NCI-H1930 (cell line): ENCODE results near the gene CD38.
"Not testable (repeated sequence)": the region's sequence is repeated elsewhere in the genome, so short reads cannot be mapped to it uniquely, and the experiment has no call there.

ENCODE experiments used
- DNase-seq, 2 experiments: peaks; one replicate each; lab custom pipeline; 2025; lab: John Stamatoyannopoulos, UW

The CD38 gene

DNA sequence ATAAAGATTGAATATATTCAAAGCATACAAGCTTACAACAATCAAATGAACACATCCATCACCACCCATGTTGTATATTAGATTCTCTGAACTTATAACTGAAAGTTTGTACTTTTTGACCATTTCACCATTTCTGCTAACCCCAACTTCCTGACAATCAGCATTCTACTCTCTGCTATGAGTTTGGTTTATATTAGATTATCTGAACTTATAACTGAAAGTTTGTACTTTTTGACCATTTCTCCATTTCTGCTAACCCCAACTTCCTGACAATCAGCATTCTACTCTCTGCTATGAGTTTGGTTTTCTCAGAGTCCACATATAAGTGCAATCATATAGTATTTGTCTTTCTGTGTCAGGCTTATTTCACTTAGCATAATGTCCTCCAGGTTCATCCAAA is 15.7 kb upstream of the CD38 start:
- DNase-seq: not testable (repeated sequence)

DNA sequence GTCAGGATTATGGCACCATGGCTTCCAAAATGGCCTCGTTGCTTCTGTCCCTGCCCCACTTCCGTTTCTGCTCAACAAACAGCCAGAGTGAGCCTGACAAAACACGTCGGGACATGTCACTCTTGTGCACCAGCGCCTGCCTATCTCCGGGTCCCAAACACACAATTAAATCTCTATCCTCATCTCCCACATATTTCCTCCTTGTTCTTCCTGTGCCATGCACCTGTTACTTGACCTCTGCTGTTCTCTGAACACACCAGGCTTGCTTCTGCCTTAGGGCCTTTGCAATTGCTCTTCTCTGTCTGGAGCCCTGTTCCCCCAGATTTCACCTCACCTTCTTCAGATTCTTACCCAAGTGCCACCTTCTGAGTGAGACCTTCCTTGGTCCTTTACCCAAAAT is 12.7 kb upstream of the CD38 start:
- DNase-seq: no peak

DNA sequence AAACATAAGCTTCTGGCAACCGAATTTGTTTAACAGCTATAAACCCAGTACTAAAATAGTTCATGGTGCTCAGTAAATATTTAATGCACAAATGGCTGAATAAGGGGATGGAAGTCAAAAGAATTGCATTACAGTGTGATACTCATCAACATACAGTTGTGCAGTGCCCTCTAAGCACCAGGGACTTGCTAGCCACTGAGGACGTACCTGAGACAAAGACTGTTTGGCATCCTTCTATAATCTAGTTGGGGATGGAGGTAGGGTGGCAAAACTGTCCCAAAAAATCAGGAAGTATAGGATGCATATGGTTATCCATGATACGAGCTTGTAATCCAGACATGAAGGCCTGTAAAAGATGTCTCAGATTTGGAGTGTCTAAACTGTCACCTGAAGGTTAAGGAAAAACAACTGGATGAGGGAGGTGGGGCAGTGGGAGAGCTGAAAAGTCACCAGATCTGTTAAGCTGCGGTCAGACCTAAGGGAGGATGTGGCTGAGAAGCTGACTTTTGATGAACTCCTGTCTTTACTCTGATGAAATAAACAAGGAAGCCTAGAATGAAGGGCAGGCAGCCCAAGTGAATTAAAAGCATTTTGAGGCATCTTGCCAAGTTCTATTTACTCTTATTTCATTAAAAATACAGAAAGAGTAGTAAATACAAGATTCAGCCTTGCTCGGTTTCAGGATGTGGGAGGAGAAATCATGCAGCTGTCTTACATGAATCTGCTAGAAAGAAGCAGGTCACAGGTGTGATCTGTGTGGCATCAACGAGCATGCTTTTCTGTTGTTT is 12.0 kb upstream of the CD38 start:
- no peak for DNase-seq

DNA sequence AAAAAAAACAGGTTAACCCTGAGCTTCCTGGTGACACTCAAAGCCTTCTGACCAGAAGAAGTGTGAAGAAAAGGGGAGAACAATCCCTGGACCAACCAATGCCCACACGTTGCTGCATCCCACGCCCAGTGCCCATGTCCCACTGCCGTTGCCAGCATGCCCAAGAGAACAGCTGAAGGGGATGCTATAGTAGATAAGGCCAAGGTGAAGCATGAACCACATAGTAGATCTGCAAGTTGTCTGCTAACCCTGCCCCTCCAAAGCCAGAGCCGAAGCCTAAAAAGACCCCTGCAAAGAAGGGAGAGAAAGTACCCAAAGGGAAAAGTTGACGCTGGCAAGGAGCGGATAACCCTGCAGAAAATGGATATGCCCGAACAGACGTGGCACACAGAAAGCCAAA is 11.3 kb upstream of the CD38 start:
- no peak for DNase-seq

DNA sequence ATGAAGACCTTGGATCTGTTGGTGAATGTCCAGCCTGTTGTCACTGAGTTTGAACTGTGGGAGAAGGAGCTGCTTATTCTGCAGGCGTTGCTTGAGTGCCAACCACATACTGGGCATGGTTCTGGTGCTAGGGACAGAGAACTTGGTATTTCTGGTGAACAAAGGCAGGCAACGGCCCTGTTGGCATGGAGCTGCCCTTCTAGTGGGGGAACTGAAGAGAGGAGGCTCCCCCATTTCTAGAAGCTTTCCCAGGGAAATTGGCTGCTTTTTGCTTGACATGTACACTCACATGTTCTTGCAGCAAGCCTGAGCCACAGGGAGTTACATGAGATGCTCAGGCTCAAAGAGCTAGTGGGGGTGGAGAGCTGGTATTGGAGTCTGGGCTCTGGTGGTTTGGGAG is 8.9 kb upstream of the CD38 start:
- DNase-seq: no peak

DNA sequence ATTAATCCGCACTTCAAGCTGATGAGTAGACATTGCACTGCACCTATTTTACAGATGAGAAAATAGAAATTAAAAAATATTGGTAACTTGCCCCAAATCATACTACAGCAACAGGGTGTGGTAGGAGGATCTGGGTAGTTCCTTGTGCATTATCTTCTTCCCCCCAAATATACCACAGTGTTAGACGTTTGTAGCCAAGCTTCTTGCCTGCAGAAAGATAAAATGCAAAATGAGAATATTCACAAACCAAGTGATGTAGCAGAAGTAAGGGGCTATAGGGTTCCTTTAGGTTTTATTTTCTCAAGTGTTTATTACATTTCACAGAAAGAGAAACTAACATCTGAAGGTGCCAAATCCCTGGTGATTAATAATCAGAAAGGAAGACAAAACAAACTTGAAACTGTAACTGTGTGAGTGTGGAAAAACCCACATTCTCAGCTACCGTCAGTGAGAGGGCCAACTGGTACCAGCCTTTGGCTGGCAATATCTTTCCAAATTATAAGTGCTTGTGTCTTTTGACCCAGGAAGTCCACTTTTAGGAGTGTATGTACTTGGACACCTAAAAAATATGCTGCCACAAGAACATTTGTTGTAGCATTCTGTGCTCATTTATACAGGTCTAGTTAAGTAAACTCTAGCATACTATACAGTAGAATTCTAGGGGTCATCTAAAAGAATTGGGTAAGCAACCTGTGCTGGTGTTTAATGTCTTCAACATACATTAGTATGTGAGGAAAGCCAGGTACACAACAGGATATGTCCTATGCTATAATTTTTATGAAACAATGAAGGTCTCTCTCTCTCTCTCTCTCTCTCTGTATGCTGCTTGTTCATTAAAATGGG is 6.7 kb upstream of the CD38 start:
- no peak for DNase-seq

DNA sequence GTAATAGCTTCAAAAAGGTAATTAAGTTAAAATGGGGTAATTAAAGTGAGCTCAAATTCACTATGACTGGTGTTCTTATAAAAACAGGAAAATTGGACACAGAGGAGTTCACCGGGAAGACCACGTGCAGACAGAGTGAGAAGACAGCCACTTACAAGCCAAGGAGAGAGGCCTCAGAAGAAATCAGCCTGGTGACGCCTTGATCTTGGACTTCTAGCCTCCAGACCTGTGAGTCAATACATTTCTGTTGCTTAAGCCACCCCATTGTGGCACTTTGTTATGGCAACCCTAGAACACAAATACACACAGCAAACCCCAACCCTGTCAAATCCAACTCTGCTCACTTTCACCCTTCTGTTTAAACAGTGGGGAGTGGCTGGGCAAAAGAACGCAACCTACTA is 4.1 kb upstream of the CD38 start:
- DNase-seq: no peak

DNA sequence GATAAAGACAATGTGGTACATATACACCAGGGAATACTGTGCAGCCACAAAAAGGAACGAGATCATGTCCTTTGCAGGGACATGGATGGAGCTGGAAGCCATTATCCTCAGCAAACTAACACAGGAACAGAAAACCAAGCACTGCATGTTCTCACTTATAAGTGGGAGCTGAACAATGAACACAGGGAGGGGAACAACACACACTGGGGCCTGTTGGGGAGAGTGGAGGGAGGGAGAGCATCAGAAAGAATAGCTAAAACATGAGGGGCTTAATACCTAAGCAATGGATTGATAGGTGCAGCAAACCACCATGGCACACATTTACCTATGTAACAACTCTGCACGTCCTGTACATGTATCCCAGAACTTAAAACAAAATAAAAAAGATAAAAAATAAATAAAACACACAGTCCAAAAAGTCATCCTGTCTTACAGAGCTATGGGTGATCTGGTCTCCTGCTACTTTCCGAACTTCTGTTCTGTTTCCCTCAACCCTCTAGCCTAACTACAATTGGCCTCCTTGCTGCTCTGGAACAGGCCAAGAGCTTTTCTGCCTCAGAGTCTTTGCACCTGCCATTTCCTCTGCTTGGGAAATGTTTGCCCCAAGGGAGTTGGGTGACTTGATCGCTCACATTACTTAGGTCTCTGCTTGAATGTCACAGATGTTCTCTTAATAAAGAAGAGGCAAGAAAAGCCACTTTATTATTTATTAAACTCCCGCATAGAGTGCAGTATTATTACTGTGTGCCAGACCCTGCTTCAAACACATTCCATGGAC is 1.1 kb upstream of the CD38 start:
- no peak for DNase-seq

DNA sequence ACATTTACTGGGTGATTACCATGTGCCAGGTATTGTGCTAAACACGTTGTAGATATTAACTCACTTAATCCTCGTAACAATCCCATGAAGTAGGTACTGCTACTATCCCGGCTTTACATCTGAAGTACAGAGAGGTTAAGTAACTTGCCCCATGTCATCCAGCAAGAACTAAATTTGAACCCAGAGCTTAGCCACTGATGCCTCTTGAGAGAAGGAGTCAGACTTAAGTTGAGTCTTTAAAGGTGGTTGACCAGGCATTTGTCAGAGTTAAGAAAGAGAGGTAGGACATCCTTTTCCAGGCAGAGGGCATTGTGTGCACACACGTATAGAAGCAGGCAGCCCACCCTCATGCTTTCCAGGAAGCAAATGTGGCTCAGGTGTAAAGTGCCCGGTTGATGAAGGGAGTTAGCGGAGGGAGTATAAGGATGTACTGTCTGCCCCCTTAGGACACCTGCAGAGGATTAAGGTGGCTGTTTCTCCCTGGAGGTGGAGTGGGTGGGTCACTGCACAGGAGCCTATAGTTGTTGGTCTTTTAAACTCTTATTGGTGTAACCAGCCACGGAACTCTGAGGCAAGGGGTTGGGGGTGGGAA is 335 bp upstream of the CD38 start:
- no peak for DNase-seq

DNA sequence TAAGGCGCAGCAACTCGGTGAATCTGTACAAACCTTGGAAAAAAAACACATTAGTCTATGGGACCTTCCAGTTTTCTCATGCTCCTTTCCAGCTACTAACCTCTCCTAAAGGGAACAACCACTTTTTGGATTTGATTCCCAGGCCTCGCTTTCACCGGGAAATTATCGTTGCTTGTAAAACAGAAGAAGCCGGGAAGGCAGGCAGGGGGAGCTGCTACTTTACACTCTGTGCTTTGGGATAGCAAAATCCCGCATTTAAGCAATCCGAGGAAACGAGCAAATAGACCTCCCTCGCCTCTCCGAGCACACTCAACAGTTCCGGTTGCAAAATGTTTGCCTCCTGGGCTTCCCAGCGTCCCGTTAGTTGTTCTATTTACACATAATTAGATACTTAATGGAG is 1.2 kb downstream of the CD38 start:
- DNase-seq: no peak

DNA sequence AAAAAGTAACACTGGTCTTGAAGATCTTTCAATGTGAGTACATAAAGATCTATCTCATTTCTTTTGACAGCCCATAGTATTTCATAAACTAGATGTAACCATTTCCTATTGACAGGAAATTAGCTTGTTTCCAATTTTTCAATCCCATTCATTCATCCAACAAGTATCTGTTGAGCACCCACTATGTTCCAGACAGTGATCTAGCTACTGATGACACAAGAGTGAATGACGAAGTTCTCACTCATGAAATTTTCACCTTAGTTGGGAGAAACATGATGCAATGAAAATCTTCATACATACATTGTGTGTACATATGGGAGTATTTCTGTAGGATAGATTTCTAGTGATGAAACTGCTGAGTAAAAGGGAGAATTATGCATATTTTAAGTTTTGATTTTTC is 1.7 kb downstream of the CD38 start:
- no peak for DNase-seq

DNA sequence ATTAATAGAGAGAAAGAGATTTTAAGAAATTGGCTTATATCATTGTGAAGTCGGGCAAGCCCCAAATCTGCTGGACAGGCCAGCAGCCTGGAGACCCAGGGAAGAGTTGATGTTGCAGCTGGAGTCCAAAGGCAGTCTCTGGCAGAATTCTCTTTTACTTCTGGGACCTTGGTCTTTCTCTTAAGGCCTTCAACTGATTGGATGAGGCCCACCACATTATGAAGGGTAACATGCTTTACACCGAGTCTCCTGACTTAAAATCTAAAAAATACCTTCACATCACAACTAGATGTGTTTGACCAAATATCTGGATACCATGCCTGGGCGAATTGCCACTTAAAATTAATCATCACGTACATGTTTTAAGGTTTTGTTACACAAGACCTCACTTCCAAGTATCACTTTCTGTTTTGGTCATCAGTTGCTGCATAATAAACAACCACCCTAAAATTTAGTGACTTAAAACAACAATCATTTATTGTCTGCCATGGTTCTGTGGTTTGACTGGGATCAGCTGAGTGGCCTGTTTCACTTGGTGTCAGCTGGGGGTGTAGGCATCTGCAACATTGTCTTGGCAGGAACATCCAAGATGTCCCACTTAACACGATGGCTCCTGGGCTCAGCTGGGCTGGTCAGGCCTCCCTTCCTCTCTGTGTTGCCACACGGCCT is 3.4 kb downstream of the CD38 start:
- DNase-seq: no peak

DNA sequence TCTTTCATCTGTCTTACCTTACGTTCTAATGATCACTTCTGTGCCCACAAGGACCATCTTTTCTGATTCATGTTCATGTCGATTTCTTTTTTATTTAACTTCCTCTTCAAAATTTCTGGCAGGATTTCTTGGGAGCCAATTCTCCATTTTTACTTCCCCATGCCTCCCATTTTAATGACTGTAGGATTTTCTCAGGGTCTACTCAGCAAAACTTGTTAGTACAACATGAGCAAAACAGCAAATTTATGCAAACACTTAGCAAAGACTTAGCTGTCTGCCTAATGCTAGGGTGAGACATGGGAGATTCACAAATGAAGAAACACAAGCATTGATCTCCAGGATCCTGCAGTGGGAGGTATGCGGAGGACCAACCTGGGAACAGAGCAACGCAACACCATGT is 5.5 kb downstream of the CD38 start:
- no peak for DNase-seq

DNA sequence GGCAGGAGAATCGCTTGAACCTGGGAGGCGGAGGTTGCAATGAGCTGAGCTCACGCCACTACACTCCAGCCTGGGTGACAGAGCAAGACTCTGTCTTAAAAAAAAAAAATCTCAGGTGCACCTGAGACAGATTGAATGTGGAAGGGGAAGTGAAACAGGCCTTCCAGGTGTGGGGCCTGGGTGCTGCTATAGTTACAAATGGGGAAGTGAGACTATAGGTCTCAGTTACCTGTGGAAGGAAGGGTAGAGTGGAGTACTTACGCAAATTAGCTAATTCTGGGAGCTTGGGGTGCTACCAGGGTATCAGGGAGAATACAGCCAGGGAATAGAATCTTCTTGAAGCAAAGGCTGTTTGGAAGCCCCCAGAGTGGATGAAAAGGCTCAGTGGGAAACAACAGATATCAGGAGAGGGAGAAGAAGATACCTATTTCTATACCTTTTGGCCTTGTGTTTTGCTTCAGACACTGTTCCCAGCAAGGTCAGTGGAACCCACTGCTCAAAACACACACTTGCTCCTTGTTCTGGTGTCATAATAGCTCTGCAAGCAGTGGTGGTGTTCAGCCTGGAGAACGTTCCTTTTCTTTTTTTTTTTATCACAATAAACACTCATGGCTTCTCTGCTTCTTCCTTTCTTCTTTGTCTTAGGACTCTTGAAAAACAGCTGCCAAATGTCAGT is 7.0 kb downstream of the CD38 start:
- no peak for DNase-seq

DNA sequence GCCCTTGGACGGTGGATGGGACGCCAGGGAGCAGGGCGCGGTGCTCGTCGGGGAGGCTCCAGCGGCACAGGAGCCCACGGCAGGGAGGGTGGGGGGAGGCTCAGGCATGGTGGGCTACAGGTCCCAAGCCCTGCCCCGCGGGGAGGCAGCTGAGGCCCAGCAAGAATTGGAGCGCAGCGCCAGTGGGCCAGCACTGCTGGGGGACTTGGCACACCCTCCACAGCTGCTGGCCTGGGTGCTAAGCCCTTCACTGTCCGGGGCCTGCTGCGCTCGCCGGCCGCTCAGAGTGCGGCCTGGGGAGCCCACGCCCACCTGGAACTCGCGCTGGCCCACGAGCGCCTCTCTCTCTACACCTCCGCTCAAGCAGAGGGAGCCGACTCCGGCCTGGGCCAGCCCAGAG is 8.6 kb downstream of the CD38 start:
- no peak for DNase-seq

DNA sequence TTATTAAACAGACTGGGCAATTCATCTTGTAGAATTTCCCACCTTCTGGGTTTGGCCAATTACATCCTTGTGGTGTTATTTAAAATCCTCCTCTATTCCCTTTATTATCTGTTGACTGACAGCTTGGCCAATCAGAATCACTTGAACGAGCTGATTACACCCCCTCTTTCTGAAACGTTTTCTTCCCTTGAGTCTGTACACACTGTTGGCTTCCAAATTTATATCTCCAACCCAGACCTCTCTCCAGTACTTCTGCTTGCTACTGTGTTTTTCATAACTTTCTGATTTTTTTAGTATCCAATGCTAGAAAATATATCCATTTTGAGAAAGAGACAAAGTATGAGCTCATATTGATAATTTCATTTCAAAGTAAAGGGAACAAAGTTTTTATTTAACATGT is 14.8 kb downstream of the CD38 start:
- no peak for DNase-seq

DNA sequence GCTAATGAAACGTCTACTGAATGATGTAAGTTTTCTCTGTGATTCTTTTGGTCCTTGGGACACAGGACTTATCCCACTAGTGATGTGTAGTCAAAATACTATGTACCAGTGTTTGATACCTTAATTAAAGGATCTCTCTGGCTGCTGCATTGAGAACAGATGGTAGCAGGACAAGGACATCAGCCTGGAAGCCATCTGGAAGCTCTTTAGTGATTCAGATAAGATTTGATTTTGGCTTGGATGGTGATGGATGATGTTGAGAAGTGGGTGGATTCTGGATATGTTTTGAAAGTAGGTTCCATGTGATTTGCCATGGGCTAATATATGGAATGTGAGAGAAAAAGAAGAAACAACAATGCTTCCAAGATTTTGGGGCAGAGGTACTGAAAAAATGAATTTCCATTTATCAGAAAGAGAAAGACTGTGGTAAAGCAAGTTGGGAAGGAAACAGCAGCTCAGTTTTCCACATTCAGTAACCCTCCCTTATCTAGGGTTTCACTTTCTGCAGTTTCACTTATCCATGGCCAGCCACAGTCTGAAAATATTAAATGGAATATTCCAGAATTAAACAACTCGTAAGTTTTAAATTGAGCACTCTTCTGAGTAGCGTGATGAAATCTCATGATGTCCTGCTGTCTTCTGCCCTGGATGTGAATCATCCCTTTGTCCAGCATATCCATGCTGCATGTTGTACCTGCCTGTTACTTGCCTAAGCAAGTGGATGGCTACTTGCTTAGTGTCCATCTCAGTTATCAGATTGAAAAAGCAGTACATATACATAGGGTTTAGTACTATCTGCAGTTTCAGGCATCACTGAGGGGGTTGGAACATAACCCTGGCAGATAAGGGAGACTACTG is 15.6 kb downstream of the CD38 start:
- no peak for DNase-seq

DNA sequence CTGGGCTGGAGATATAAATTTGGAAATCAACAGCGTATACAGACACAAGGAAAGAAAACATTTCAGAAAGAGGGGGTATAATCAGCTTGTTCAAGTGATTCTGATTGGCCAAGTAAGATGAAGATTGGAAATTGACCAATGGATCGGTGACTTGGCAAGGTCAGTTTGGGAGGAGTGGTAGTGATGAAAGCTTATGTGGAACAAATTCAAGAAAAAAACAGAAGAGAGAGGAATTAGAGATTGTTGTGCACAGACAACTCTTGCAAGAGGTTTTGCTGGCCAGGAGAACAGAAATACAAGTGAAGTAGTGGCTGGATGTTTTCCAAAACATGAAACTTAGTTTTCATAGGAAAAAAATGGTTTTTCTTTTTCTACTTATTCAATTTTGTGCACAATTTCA is 16.3 kb downstream of the CD38 start:
- no peak for DNase-seq

DNA sequence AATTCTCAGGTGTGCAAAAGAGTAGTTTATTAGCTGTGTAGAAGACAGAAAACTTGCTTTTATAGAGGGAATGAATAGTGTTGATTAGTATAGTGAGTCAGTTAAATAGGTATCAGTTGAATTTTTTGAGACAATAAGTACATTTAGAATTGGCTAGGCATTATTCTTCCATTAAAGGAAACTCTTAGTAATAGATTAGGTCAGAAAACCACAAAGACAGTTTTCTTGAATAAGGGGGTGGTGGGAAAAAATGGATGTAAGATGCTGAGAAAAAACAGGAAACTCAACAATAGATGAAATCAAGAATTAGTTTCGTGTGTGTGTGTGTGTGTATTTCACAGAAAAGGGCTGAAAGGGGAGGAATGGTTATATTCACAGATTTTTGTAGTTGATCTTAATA is 16.8 kb downstream of the CD38 start:
- DNase-seq: no peak

DNA sequence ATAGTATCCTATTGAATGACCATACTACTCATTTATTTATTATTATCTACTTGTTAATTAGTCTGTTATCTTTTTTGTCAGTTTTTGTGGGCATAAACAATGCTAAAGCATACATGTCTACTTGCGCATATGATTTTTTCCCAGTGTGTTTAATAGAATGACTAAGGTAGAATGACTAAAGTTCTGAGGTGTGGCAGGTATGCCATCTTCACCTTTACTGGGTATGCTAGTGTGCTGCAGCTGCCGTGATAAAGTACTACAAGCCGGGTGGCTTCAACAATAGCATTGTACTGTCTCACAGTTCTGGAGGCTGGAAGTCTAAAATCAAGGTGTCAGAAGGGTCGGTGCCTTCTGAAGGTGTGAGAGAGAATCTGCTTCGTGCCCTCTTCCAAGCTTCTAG is 19.2 kb downstream of the CD38 start:
- DNase-seq: no peak
